ENCODE results near the gene BSND. TPM values are rescaled to one million over a fixed set of nuclear protein-coding genes. Genes with fewer than 3 reads are reported as not detected.

Gene BSND
- total RNA-seq, 1 donor from 2014 or later, result not detected

- H3K4me1 Mint-ChIP-seq (ENCODE audit: low read depth), result peaks cover 20% of the 10 kb centered on the region
- H3K36me3 Mint-ChIP-seq (ENCODE audit: low read depth), result peaks cover 1% of the 10 kb centered on the region
- peak; percentile 74 for DNase-seq (ENCODE audit: low spot score)
- no peak overlapping the region for H3K4me3 Mint-ChIP-seq (ENCODE audit: unreplicated experiment)
- H3K9me3 Mint-ChIP-seq (ENCODE audit: low read depth), result no peaks in the 10 kb centered on the region
- TF ChIP-seq, protein P1, sequence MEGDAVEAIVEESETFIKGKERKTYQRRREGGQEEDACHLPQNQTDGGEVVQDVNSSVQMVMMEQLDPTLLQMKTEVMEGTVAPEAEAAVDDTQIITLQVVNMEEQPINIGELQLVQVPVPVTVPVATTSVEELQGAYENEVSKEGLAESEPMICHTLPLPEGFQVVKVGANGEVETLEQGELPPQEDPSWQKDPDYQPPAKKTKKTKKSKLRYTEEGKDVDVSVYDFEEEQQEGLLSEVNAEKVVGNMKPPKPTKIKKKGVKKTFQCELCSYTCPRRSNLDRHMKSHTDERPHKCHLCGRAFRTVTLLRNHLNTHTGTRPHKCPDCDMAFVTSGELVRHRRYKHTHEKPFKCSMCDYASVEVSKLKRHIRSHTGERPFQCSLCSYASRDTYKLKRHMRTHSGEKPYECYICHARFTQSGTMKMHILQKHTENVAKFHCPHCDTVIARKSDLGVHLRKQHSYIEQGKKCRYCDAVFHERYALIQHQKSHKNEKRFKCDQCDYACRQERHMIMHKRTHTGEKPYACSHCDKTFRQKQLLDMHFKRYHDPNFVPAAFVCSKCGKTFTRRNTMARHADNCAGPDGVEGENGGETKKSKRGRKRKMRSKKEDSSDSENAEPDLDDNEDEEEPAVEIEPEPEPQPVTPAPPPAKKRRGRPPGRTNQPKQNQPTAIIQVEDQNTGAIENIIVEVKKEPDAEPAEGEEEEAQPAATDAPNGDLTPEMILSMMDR (IDR thresholded peaks at IDR 0.05), result no peak
- H3K27ac Mint-ChIP-seq (ENCODE audit: unreplicated experiment), result no peak overlapping the region
- no peaks in the 10 kb centered on the region for H3K27me3 Mint-ChIP-seq (ENCODE audit: low read depth)
Measured at GRCh38 chr1:55061000-55061705, 62.4 kb downstream of the BSND start.

Other genes starting within 250 kb of the BSND start
- 3.2 to 4.2 TPM (median 4.0 TPM) in 3 replicates for gene PARS2, start 234.4 kb upstream of the BSND start, total RNA-seq
- not detected in 3 replicates for gene TTC22, start 197.6 kb upstream of the BSND start, total RNA-seq
- gene DHCR24, start 111.7 kb upstream of the BSND start, total RNA-seq, result 120 to 129 TPM (median 124 TPM) in 3 replicates
- gene TMEM61, start 18.3 kb upstream of the BSND start, total RNA-seq, result not detected in 3 replicates
- 0.41 to 0.60 TPM (median 0.53 TPM) in 3 replicates for gene PCSK9, start 40.6 kb downstream of the BSND start, total RNA-seq
- gene USP24, start 216.4 kb downstream of the BSND start, total RNA-seq, result 22.7 to 28.9 TPM (median 25.8 TPM) in 3 replicates

Measured in chondrocyte (in vitro differentiated cells).